GM19455 (cell line): Measurements from ENCODE around the gene MNAT1.
"Not testable (repeated sequence)": the region's sequence is repeated elsewhere in the genome, so short reads cannot be mapped to it uniquely, and the experiment has no call there.

ENCODE experiments used
- ATAC-seq: cut with Tn5 transposase; IDR thresholded peaks from one replicate; pipeline ENCODE4 v1.9.1; 2021; ENCODE audit not compliant: unreplicated experiment

The MNAT1 gene

DNA sequence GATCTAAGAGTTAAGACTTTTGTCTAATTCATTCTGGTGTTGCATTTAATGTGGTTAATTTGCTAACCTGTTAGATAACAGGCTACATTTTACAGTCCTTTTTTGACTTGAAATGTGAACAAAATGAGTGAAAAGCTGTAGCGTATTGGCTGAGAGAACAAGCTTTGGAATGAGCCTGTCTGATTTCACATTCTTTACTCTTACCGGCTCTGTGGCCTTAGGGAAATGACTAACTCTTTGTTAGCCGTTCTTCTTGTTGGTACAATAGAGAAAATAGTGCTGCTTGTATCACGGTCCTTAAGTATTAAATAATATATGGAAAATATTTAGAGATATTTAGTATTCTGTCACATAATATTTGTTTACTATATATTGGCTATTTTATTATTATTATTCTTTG lies 1.9 kb downstream of the MNAT1 start:
- ATAC-seq: no peak

DNA sequence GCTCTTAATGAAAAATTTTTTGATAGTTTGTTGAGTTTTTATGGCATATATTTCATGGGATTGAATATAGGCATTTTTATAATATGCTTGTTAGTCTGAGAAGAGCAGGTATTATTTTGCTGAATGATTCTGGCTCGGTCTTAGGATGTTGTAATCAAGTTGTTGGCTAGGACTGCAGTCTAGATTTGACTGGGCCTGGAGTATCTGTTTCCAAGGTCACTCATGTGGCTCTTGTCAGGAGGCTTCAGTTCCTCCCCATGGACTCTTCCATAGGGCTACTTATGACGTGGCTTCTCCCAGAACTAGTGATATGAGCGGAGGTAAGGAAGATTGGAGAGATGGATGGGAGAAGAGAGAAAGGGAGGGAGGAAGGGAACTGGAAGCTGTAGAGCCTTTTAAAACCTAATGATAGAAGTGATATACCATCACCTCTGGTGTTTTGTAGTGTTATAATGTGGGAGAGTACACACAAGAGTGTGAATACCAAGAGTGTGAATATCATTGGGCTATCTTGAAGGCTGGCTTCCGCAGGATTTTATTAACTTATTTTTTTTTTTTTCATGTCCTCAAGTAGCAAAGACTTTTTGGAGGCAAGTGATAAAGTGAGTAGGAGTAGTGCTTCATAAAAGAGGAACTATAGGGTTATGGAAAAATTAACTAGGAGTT lies 4.4 kb downstream of the MNAT1 start:
- no peak for ATAC-seq

DNA sequence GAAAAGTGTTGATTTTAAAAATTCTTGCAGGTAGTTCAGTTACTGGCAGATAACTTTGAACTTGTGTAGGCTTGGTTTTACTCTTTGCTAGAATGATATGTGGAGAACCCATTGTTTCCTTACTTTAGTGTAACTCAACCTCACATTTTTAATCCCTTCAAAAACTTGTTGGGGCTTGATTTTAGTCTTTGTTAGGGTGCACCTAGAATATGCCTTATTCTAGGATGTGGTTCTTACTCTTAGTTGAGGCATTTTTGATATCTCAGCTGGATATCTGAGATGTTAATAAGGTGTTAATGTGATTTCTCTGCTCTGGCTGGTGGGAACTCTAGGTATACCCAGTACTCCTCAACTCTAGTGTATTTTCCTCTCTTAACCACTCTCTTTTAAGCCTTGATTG lies 10.0 kb downstream of the MNAT1 start:
- ATAC-seq: no peak

DNA sequence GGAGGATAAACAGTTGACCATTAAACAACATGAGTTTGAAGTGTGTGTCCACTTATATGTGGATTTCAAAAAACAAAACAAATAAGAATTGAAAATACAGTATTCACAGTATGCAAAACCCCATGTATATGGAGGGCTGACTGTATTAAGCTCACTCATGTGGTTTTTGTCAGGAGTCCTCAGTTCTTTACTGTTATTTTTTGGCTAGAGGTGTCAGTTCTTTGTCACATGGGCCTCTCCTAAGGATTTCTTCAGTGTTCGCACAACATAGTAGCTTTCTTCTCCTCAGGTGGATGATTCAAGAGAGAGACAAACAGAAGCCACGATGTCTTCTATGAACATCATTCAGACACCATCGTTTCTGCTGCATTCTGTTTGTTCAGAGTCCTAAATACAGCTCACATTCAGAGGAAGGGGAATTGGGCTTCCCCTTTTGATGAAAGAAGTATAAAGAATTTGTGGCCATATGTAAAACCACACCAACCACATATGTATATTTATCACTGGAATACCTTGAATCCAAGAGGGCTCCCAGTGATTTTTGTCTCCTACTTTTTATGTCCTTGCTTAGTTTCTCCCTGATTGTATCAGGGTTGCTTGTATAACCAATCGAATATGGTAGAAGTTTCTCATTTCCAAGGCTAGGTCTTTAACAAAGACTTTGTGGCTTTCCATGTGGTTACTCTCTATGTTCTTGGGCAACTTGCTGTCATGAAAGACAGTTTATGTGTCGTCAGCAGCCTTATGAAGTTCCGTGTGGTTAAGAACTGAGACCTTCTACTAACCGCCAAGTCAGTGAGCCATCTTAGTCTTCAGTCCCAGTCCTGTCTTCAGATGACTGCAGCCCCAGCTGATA lies 18.9 kb downstream of the MNAT1 start:
- ATAC-seq: peak; percentile 99

DNA sequence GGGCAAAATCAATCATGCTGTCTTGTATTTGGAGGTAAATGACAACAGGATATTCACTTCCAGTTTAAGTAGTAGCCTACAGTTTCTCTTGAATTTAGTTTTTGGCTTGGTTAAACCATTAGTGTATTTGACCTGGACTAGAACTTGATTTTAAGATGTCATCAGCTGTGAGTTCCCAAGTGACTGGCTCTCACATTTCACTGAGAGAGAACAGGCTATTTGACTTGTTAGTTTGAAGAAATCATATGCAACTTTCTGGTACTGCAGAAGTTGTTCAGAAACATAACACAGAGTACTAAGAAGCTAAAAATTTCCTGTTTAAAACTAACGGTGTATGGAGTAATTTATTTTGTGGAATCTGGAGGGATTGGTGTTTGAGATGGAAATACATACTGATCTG lies 22.3 kb downstream of the MNAT1 start:
- ATAC-seq: no peak

DNA sequence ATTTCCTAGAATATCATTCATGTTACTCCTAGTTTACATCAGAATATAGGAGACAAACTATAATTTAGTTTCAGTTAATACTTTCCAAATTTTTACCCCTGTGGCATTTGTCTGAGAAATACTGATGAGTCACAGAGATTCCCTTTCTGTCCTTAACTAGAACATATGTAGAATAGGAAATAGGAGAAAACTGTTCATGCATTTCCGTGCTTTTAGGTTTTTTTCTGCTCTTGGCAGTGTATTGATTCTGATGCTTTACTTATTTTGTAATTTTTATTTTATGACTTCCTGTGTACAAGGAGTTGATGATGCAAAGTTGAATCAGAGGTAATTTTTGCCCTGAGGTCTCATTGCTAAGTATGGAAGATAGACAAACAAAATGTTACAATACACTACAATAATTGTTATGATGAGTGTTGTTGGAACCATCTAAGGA lies 23.0 kb downstream of the MNAT1 start:
- ATAC-seq: no peak

DNA sequence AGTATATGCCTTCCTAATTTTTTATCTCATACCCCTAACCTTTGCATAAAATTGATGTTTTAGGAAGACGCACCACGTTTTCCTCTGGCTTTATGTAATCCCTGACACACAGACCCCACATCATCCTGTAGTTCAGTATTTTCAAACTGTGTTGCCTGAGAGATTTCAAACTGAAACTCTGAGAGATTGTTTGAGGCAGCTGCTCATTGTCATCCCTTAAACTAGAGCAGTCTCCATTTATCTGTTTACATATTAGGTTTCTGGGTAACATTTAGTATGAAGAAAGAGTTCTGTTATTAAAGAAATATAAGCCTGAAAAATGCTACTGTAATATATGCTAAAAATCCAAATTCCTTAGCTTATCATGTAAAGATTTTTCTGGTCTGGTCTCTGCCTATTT lies 24.3 kb downstream of the MNAT1 start:
- no peak for ATAC-seq

DNA sequence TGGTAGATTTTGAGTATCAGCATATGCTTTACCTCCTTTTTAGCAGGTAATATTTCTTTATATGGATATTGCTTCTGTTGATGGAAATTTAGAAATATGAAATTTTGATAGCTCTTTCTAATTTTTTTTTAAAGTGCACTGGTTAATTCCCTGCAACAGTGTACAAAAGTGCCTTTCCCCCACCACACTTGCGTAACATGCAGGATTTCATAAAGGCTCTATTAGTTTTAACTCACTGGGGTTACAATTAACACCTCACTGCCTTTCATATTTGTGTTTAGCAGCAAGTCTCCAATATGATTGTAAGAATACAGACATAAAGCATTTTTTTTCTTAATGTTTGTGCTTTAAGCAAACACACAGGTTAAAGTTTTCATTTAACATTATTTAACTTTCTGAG lies 25.6 kb downstream of the MNAT1 start:
- no peak for ATAC-seq

DNA sequence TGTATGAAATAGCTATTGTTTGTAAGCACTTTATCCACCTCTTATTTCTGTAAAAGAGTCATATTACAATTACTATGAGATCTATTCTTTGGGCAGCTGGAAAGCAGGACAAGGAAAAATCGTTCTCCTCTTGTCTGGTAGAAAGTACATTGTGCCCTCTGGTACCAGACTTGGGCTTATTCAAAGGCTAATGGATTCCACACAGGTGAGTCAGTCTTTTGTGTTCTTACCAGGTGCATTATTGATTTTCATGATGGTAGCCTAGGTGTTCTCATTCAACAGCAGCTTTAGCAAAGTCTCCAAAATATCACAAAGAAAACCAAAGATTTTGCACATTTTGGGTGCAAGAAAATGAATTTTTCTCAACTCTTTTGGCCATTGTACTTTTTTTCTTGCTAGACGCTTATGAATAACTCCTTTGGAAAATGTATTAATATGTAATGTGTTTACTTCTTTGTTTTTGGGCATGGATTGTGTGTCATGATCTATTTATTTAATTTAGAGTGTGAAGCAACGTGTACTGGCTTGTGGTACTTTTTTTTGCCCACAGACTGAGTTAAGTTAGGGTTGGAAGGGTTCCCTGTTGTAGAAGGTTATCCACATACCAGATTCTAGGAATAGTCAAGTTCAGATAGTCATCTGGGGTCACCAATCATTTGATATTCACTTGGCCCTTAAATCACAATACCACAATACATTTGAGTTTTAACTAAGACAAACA lies 26.2 kb downstream of the MNAT1 start:
- ATAC-seq: no peak

DNA sequence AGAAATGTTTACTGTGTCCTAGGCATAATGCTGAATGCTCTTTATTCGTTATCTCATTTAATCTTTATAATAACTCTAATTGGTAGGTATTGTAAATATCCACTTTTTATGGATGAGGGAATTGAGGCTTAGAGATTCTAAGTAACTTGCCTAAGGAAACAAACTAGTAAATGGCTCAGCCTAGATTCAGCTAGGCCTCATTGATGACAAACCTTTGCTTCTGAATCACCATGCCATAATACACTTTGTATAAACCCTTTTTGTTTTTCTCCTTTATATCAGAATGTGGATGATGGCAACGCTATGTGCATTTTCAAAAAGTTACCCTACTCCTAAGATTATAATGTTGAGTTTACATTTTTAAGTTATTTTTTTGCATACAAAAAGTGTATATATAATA lies 34.0 kb downstream of the MNAT1 start:
- ATAC-seq: no peak

DNA sequence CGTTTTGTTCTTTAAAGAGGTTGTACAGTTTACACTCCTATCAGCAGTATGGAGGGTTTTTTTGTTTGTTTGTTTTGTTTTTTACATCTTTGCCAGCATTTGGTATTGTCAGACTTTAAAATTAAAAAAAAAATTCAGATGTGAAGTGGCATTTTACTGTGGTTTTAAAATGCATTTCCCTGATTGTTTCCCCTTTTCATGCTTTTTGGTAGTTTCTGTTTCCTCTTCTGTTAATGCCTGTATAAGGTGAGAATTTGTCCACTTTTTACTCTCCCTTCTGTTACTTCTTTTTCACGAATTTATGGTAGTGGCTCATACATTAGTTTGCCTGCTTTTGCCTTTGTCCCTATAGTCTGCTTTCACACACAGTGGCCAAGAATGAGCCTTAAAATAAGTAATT lies 36.6 kb downstream of the MNAT1 start:
- no peak for ATAC-seq

DNA sequence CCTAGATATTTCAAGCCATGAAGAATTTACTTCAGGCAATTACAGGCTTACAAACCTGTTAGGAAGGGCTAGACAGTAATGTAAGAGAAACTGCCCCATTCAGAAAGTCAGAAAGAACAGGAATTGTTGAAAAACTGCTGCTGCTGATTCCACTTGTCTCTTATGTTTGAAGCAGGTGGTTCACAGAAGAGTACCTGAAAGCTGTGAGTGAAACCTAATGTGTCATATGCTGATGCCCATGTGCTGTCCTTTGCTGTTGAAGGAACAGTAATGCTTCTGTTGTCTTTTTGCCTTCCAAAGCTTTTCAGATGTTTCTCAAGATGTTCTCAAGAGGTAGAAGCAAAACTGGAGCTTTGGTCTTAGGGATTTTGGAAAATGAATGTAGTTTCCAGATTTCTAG lies 39.0 kb downstream of the MNAT1 start:
- ATAC-seq: no peak

DNA sequence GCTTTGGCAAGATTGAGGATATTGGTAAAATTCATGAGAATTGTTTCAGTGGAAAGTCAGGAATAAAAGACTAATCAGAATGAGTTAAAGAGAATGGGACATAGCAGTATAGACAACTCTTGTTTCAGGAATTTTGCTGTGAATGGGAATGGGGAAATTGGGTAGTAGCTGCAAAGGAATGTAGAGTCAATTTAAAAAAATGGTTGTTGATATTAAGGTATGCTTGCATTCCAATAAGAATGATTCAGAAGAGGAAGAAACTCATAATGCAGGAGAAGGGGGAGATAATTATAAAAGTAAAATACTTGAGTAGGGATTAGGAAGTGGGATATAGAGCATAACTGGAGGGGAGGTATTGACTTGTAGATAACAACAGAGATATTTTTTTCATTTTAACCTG lies 40.7 kb downstream of the MNAT1 start:
- ATAC-seq: no peak

DNA sequence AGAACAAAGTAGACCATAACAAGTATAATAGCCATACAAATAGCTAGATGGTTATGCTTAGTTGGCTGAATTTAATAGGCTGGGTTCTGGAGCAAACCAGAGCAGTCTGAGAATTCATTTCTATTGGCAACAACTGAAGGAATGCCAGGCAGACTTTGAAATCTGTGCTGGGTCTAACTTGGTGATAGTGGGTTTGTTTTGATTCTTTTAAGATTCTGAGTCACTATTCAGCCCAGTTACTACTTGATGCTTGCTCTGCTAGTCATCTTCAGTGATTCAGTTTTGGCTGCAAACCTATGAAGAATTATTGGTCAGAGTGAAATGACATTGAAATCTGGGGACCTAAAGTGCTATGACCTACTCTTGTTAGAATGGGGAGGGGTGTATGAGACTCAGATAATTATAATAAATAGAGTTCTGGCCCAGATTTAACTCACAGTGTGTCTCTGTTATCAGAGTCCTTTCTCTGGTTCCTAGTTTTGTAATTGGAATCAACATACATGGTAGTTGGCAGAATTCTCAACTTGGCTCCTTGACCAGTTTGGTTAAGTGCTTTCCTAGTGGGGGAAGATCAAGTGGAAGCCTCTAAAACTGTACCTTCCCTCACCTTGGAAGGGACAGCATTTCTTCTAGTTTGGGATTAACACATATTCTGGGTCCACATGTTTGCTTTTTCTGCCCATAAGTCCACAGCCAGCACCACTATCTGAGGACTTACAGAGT lies 43.5 kb downstream of the MNAT1 start:
- no peak for ATAC-seq

DNA sequence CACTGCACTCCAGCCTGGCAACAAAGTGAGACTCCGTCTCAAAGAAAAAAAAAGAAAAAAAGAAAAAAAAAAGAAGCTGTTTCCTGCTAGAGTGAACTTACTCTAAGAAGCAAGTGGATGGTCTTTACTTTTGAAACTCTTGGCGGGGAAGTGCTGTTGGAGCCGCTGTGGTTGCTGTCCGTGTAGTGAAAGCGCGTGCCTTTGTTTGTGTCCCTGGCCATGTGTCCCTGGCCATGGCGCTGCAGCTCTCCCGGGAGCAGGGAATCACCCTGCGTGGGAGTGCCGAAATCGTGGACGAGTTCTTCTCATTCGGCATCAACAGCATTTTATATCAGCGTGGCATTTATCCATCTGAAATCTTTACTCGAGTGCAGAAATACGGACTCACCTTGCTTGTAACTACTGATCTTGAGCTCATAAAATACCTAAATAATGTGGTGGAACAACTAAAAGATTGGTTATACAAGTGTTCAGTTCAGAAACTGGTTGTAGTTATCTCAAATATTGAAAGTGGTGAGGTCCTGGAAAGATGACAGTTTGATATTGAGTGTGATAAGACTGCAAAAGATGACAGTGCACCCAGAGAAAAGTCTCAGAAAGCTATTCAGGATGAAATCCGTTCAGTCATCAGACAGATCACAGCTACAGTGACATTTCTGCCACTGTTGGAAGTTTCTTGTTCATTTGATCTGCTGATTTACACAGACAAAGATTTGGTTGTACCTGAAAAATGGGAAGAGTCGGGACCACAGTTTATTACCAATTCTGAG lies 45.4 kb downstream of the MNAT1 start:
- not testable (repeated sequence) for ATAC-seq

DNA sequence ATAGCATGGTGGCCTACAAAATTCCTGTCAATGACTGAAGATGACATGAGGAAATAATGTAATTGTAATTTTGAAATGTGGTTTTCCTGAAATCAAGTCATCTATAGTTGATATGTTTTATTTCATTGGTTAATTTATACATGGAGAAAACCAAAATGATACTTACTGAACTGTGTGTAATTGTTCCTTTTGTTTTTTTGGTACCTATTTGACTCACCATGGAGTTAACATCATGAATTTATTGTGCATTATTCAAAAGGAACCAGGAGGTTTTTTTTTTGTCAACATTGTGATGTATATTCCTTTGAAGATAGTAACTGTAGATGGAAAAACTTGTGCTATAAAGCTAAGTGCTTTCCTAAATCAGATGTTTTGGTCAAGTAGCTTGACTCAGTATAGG lies 46.0 kb downstream of the MNAT1 start:
- ATAC-seq: not testable (repeated sequence)

DNA sequence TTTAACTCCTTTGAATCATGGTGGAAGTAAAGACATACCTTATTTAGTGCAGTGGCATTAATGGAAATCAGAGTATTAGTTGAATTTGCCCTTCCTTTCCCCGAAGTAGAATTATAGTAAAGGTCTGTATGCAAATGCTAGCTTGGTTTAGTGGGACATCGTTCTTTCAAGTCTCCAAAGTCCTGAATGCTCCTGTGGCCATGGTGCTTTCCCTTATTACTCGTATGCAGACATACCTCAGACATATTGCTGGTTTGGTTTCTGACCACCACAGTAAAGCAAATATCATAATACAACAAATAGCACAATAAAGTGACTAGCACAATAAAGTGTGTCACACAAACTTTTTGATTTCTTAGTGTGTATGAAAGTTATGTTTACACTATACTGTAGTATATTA lies 52.3 kb downstream of the MNAT1 start:
- ATAC-seq: no peak

DNA sequence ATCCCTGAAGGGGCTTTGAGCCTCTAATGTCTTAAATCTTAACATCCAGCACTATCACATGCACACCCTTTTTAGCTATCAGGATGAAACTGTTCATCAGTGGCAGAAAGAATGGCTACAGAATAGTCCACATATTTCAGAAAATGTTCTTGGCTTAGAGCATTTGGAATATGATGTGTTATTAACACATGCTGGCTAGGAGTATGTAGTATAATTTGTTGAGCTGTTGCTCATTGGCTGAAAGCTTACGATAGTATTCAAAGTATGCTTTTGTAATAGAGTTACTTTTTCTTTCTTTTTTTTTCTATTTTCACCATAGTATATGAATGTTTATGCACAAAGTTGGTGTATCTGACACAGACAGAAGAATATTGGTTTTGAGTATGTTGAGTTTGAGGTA lies 55.1 kb downstream of the MNAT1 start:
- ATAC-seq: no peak

DNA sequence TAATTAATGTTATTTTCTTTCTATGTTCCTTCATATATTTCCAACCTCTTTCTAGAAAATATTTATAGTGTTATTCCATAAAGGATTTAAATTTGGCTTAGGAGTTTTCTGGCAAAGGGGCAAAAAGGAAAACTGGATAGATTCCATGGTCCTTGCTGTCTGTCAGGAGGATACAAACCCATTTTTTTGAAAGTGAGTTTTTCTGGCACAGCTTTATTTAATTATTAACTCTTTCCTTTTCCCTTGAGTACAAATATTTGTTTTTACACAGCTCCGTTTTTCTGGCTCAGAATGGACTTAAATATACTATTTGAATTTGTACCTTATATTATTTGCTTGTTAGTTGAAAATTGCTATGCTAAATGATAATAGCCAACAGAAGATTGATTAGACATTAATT lies 56.3 kb downstream of the MNAT1 start:
- no peak for ATAC-seq

DNA sequence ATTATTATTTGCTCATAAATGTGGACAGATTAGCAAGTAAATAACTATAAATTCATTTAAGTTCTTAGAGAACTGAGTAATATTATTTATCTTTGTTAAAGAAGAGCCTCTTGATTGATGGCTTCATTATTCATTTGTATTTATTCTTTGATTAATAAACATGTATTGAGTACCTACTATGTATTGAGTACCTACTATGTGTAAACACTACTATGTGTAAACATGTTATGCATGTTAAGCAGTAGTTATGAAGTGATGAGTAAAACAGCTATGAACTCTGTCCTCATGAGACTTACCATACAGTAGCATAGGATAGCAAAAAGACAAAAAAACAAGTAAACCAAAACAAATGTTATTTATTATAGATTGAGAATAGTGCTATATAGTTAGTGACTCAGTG lies 61.9 kb downstream of the MNAT1 start:
- ATAC-seq: no peak

DNA sequence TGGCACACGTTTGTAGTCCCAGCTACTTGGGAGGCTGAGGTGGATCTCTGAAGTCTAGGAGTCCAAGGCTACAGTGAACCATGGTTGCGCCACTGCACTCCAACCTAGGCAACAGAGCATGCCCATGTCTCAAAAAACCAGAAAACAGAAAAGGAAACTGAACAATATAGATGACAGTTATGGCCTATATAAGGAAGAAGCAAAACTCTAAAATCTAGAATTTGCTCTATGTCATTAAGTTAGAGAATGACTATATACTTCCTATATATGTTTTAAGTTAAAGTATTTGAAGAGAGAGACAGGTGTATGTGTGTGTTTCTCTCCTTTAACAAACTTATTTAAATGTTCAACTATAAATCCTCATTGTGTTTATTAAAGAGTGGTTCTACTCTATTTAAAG lies 65.8 kb downstream of the MNAT1 start:
- ATAC-seq: no peak
